HT1080 (cell line): ENCODE data around the gene CTPS1. TPM values are rescaled to one million over a fixed set of nuclear protein-coding genes. Genes with fewer than 3 reads are reported as not detected.
A peak's percentile ranks its signal among the peaks of the same experiment; 100 is the strongest.

Source experiments
- DNase-seq: peaks from one replicate; pipeline ENCODE4 v3.0.0-alpha.2; 2015; ENCODE audit warnings: low read depth
- total RNA-seq: library from RNA; depleted of rRNA; stranded (reverse); fragments of >200 nt; shearing (Covaris generic); gene quantifications from 2 replicates; pipeline ENCODE4 v1.2.3, GENCODE V29; 2014

The CTPS1 gene
- total RNA-seq, 1 experiment from 2014 or later, result 71.4 TPM

GRCh38 chr1:40966417-40966816, 13.1 kb upstream of the CTPS1 start:
- DNase-seq, result no peak

- DNase-seq, result no peak
These were observed 10.1 kb upstream of the CTPS1 start for GRCh38 chr1:40969445-40969844.

- no peak for DNase-seq
These were observed 7.5 kb upstream of the CTPS1 start for GRCh38 chr1:40971966-40972365.

GRCh38 chr1:40973912-40974311, 5.6 kb upstream of the CTPS1 start:
- DNase-seq, result no peak

- no peak for DNase-seq
These were observed 4.6 kb upstream of the CTPS1 start for GRCh38 chr1:40974945-40975344.

- no peak for DNase-seq
These were observed 2.4 kb upstream of the CTPS1 start for GRCh38 chr1:40976952-40977690.

GRCh38 chr1:40977716-40978115, 1.8 kb upstream of the CTPS1 start:
- no peak for DNase-seq

GRCh38 chr1:40978886-40979240, 633 bp upstream of the CTPS1 start:
- DNase-seq, result no peak

GRCh38 chr1:40980068-40980452, 564 bp downstream of the CTPS1 start:
- DNase-seq, result no peak

GRCh38 chr1:40980453-40981121, 1.1 kb downstream of the CTPS1 start:
- DNase-seq, result peak; percentile 38

- no peak for DNase-seq
These were observed 2.4 kb downstream of the CTPS1 start for GRCh38 chr1:40981691-40982448.

GRCh38 chr1:40982721-40983120, 3.2 kb downstream of the CTPS1 start:
- no peak for DNase-seq

- no peak for DNase-seq
These were observed 3.8 kb downstream of the CTPS1 start for GRCh38 chr1:40983286-40983685.

GRCh38 chr1:40984066-40984465, 4.6 kb downstream of the CTPS1 start:
- no peak for DNase-seq

- no peak for DNase-seq
These were observed 5.0 kb downstream of the CTPS1 start for GRCh38 chr1:40984531-40984930.

- DNase-seq, result no peak
These were observed 5.7 kb downstream of the CTPS1 start for GRCh38 chr1:40985161-40985560.

GRCh38 chr1:40985875-40986274, 6.4 kb downstream of the CTPS1 start:
- DNase-seq, result no peak

GRCh38 chr1:40986328-40986783, 6.9 kb downstream of the CTPS1 start:
- DNase-seq, result no peak

GRCh38 chr1:40986956-40987355, 7.5 kb downstream of the CTPS1 start:
- DNase-seq, result no peak

- DNase-seq, result no peak
These were observed 8.2 kb downstream of the CTPS1 start for GRCh38 chr1:40987439-40988276.

GRCh38 chr1:40988280-40988679, 8.8 kb downstream of the CTPS1 start:
- no peak for DNase-seq
